HG02610 (cell line): ENCODE results near the gene KIAA0232.
A peak's percentile ranks its signal among the peaks of the same experiment; 100 is the strongest.

Experiments used
- ATAC-seq: cut with Tn5 transposase; IDR thresholded peaks from one replicate; pipeline ENCODE4 v1.9.1; 2021; ENCODE audit warnings: mild to moderate bottlenecking, moderate library complexity; ENCODE audit not compliant: unreplicated experiment

The KIAA0232 gene

GRCh38 chr4:6782147-6782845, at the start of gene KIAA0232:
KIAA0232 (plus strand) TSS chr4:6782727; CDS start chr4:6824454, 41,727 bp downstream.
- peak; percentile 74 for ATAC-seq

GRCh38 chr4:6733358-6734164, 49.0 kb upstream of the KIAA0232 start:
- no peak for ATAC-seq

- ATAC-seq = no peak
Measured at GRCh38 chr4:6734165-6734786, 48.3 kb upstream of the KIAA0232 start.

GRCh38 chr4:6739920-6740319, 42.6 kb upstream of the KIAA0232 start:
- ATAC-seq = no peak

- no peak for ATAC-seq
Measured at GRCh38 chr4:6740347-6740746, 42.2 kb upstream of the KIAA0232 start.

GRCh38 chr4:6742507-6742906, 40.0 kb upstream of the KIAA0232 start:
- no peak for ATAC-seq

GRCh38 chr4:6742989-6743388, 39.5 kb upstream of the KIAA0232 start:
- no peak for ATAC-seq

- ATAC-seq = no peak
Measured at GRCh38 chr4:6746721-6747293, 35.7 kb upstream of the KIAA0232 start.

- ATAC-seq = no peak
Measured at GRCh38 chr4:6747294-6748051, 35.1 kb upstream of the KIAA0232 start.

GRCh38 chr4:6748286-6748685, 34.2 kb upstream of the KIAA0232 start:
- no peak for ATAC-seq

GRCh38 chr4:6749340-6750171, 33.0 kb upstream of the KIAA0232 start:
- ATAC-seq = no peak

GRCh38 chr4:6750286-6751221, 32.0 kb upstream of the KIAA0232 start:
- no peak for ATAC-seq

GRCh38 chr4:6751611-6752485, 30.7 kb upstream of the KIAA0232 start:
- no peak for ATAC-seq

GRCh38 chr4:6752486-6752829, 30.1 kb upstream of the KIAA0232 start:
- ATAC-seq = no peak

- ATAC-seq = no peak
Measured at GRCh38 chr4:6753103-6753560, 29.4 kb upstream of the KIAA0232 start.

- ATAC-seq = no peak
Measured at GRCh38 chr4:6753891-6754290, 28.6 kb upstream of the KIAA0232 start.

- ATAC-seq = no peak
Measured at GRCh38 chr4:6754481-6755087, 27.9 kb upstream of the KIAA0232 start.
